Anterior cingulate cortex (tissue), 58 donors: Measurements from ENCODE around the gene CNGA1.

Experiments
- DNase-seq, 58 donors: peaks; one replicate each; lab custom pipeline; 2025; lab: John Stamatoyannopoulos, UW

Gene CNGA1

DNA sequence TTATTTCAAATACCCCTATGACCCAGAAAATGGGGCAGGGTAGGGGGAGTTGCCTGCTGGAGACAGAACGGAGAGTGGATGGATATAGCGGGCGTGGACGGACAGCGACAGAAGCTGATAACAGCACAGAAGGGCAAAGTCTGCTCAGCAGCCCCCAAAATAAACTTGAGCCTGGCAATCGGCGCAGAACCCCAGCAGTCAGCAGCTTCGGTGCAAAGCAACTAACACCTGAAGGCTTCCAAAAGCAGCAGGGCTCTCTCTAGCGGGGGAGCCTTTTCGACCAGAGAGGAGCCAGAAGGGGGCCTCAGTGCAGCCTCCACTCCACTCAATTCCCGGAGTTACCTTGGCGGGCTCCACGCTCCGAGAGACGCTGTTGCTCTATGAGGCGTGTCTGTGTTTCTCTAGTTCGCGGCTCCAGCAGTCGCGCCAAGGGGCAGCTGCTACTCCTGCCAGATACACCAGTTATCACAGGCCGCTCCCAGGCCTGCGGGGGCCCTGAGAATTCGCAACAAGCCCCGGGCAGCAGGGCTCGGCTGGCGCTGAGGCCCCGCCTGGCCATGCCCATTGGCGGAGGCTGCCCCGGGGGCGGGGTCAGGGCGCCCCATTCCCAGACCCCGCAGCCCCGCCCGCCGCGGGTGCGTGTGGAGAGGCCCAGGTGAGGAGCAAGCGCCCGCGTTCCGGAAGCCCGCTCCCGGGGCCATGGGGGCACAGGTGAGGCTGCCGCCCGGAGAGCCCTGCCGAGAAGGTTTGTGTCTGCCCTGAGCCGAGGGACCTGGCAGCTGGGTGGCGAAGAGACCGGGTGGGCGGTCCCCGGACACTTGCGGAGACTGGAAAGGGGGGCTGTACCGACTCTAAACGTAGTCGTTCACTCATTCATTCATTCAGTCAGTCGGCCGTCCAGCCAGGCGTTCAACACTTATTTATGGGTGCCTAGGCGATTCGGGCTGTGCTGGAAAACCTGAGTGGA lies at the start of gene CNGA1, which contains the start of gene NIPAL1:
CNGA1 (minus strand) TSS at position 541 of the 967 bp plus-strand sequence. CDS start 63,992 bp downstream, outside the sequence.
NIPAL1 (plus strand) TSS at position 632 of the 967 bp plus-strand sequence; CDS start at position 700, 68 bp downstream.
- DNase-seq = peak in 45 of 58 donors; percentile 6 to 78 (median 38)

- no peak for DNase-seq
Observed at GRCh38 chr4:48065587-48066052, 49.1 kb upstream of the CNGA1 start.

- no peak for DNase-seq
Observed at GRCh38 chr4:48064349-48064748, 47.9 kb upstream of the CNGA1 start.

GRCh38 chr4:48058617-48059530 lies 42.4 kb upstream of the CNGA1 start:
- DNase-seq = no peak

GRCh38 chr4:48051078-48051477 lies 34.6 kb upstream of the CNGA1 start:
- no peak for DNase-seq

- no peak for DNase-seq
Observed at GRCh38 chr4:48049483-48049882, 33.0 kb upstream of the CNGA1 start.

DNA sequence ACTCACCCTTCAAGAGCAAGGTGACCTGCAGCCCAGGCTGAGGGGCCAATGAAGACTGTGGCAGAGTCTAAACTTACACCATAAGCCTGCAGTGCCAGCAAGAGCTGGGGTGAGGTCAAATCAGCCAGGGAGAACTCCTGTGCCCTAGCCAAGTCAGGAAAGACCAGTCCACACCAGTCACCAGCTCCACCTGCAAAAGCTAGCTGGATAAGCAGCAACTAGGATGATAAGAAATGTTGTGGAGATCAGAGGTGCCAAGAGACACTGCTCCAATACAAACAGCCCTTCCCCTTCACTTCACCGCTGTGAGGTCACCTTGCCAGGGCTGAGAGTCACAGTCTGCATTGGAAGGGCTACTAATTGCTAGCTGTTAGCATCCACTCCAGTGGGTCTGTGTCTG lies 31.4 kb upstream of the CNGA1 start:
- DNase-seq = no peak

DNA sequence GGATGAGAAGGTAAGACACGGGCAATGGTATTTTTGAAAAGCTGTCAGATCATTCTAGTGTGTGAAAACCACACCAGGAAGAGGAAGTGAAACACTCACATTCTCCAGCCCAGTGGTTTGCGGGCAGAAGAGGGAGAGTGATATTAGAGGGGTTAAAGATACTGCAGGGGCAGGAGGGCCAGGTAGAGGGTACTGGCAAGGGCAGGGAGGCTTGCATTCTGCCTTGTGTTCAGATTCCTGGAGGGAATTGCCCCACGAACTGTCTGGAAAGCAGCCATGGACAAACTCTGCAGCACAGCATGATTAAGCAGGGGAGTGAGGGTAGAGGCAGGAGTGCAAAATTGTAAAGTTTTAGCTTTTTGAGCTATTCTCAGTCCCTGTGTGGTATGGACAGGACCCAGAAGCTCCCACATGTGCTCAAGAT lies 31.0 kb upstream of the CNGA1 start:
- no peak for DNase-seq

DNA sequence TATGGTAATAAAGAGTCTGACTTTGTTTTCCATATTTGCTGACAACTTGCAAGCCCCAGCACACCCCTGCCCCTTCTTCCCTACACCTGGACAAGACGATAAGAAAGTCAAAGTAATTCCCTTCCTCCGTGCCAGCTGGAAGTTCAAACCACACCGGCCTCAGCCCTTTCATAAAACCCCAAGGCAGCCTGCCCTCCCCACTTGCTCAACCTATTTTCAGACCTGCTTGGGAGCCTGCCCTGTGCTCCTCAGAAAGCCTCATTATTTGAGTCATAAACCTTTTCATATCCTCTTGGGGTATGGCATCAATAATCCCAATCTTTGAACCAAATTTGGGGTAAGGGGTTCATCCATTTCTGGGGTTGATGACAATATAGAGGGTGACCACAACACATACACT lies 29.6 kb upstream of the CNGA1 start:
- no peak for DNase-seq

DNA sequence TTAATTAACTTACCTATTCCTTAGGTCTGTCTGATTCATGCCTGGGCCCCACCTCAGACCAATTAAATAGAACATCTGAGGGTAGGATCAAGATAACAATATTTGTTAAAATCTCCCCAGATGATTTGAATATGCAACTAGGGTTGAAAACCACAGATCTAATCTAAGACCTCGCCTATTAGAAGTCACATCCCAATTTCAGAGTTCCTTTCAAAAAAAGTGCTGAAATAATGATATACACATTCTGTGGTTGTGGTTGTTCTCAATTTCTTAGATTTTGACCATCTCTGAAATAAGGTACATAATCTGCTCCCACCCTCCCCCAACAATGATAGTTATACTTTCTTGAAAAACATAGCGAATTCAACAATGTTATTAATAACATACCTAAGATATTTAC lies 27.8 kb upstream of the CNGA1 start:
- DNase-seq = no peak

DNA sequence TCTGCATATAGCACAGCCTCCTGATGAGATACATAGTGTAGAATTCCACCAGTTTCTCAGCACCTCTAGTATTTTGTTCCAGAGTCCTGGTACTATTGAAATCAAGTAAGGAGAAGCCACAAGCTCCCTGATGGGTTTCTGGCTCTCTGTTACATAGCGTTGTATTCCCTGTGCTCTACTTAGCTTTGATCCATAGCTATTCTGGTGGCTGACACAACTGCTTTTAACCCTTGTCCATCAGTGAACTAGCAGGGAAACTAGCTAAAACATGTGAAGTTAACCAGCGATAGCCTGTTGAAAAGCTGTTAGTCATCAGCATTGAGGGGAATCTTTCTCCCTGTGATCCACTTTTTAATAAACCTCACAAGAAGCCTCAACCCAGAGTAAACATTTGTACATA lies 27.0 kb upstream of the CNGA1 start:
- no peak for DNase-seq

- no peak for DNase-seq
Observed at GRCh38 chr4:48042979-48043461, 26.5 kb upstream of the CNGA1 start.

GRCh38 chr4:48041535-48042137 lies 25.2 kb upstream of the CNGA1 start:
- no peak for DNase-seq

DNA sequence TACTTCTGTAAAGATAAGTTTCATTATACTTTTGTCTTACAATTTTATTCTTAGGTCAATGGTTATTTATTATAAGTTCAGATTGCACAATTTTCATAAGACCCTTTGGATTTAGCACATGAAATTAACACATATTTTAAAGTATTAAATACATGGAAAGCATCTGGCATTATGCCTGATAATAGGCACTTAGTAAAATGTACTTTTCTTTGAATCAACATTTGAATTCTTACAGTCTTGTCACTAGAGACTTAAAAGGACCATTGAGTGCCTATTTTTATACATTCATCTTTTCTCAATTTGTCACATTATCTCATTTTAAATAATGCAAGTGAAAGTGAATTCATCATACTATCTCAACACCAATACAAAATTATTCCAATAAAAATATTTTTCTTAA lies 23.1 kb upstream of the CNGA1 start:
- no peak for DNase-seq

GRCh38 chr4:48038666-48039065 lies 22.2 kb upstream of the CNGA1 start:
- DNase-seq = no peak

DNA sequence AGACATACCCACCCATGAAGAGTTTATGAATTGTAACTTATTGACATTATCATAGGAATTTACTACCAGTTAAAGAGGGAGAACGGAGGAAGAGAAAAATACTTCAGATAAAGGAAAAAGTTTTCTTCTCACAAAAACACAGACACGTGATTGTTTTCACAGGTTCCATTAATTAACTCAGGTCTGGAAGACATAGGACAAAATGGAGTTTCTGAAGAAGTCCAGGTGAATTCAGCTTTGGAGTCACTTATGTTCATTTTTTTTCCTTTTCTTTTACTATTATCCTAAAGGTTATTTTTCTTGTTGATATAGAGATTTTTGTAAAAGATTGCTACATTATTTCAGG lies 20.6 kb upstream of the CNGA1 start:
- DNase-seq = no peak

DNA sequence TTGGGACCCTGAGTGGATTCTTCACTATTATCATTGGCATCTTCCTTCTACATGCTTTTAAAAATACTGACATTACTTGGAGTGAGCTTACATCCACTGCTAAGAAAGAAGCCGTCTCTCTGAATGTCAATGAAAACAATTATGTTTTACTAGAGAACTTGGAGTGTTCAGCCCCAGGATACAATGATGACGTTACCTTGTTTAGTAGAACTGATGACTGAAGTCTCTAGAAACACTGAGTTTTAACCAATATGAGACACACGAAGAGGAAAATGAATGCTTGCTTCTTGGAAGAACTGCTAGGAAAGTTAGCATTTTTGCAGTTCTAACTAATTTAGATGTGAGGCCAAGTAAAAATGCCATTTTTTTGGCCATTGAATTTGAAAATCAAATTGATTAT lies 19.5 kb upstream of the CNGA1 start:
- no peak for DNase-seq

GRCh38 chr4:48033825-48034413 lies 17.4 kb upstream of the CNGA1 start:
- DNase-seq = no peak

- DNase-seq = no peak
Observed at GRCh38 chr4:48033412-48033811, 16.9 kb upstream of the CNGA1 start.

DNA sequence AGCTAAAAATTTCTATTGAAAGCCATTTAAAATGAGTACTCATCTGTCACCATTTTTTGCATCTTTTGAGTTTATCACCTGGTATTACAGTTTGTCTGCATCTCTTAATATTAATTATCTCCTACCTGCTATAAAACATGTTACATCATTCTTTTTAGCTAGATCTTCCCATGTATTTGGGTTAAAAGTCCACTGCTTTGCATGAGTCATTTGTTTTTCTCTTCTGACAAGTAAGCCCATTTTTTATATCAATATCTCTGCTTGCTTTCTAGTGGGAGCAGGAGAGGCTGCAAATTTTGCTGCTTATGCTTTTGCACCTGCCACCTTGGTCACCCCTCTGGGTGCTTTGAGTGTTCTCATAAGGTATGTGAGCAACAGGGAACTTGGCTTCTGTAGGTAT lies 16.2 kb upstream of the CNGA1 start:
- no peak for DNase-seq
